Stimulated activated naive B cell treated with anti-CD40 and anti-IgM and Interleukin-4, amounts not matched to agents 10 μg/mL and 1 μg/mL and 100 μg/mL, for 72 hours (primary cell): ENCODE measurements around the gene IFITM5.

Source experiments
- ATAC-seq, 2 donors: fragments of 150-1000 bp; cut with Tn5 transposase; replicated peaks; 2 replicates each; pipeline ENCODE4 v1.10.0; 2021; ENCODE audit warnings: moderate library complexity in 1 of 2
- DNase-seq: peaks from one replicate; pipeline ENCODE4 v3.0.0; 2021
- H3K27ac Mint-ChIP-seq: one replicate; pipeline ENCODE4 v1.8.0; 2022; ENCODE audit warnings: mild to moderate bottlenecking, mixed read lengths
- H3K27me3 Mint-ChIP-seq, 2 donors: one replicate each; pipeline ENCODE4 v1.8.0; 2022; ENCODE audit warnings: mixed read lengths in 2 of 2
- H3K36me3 Mint-ChIP-seq, 2 donors: one replicate each; pipeline ENCODE4 v1.8.0; 2022; ENCODE audit warnings: mixed read lengths in 2 of 2, mild to moderate bottlenecking in 1 of 2
- H3K4me1 Mint-ChIP-seq, 2 donors: one replicate each; pipeline ENCODE4 v1.8.0; 2022; ENCODE audit warnings: mixed read lengths in 2 of 2, mild to moderate bottlenecking in 1 of 2
- H3K4me3 Mint-ChIP-seq, 2 donors: one replicate each; pipeline ENCODE4 v1.8.0; 2022; ENCODE audit warnings: mild to moderate bottlenecking in 2 of 2, mixed read lengths in 2 of 2, moderate library complexity in 1 of 2
- H3K9me3 Mint-ChIP-seq, 2 donors: one replicate each; pipeline ENCODE4 v1.8.0; 2022; ENCODE audit warnings: mixed read lengths in 2 of 2, mild to moderate bottlenecking in 1 of 2

IFITM5 gene

DNA sequence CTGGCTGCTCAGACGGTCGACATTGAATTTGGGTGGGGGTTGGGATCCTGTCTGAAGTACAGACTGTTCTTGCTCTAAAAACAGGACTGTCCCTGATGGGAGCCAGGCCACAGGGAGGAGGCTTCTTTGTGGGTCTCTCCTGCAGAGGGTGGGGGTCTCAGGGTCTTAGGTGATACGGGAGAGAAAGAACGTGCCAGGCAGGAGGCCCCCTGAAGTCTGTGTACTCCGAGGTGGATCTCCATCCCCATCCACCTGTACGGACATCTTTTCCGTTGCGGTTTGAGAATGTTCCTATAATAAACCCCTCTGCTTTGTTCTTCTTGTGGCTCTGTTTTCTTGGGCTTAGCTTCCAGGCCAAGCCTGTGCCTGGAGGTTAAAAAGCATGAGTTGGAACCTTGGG, 46.7 kb downstream of the IFITM5 start:
- ATAC-seq, result no peak

DNA sequence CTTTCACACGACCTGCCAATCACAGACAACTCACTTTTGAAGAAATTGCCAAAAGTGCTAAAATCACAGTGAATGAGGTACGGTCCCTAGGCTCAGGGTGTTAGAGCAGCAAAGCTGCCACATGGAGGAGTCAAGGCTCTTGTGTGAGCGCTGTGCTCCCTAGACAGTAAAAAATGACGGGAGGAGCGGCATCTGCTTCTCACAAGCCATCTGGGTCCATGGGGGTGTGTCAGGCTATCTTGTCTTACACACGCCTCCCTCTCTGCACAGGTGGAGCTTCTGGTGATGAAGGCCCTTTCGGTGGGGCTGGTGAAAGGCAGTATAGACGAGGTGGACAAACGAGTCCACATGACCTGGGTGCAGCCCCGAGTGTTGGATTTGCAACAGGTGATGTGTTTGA, 47.8 kb downstream of the IFITM5 start:
- ATAC-seq, result no peak
- Mint-ChIP-seq H3K36me3 (peaks cover 28 to 58% of the 10 kb centered on the region in 2 donors), H3K27ac (no peak overlapping the region), H3K4me1 (peaks cover 7 to 16% of the 10 kb centered on the region in 2 donors), H3K27me3 (no peaks in the 10 kb centered on the region), H3K9me3 (peaks cover 0 to 3% of the 10 kb centered on the region in 2 donors), H3K4me3 (no peak overlapping the region)
- no peak for DNase-seq

More for the DNA sequence above, 46.7 kb downstream of the IFITM5 start:
- peaks cover 16 to 27% of the 10 kb centered on the region in 2 donors for H3K4me1 Mint-ChIP-seq
- no peak for DNase-seq
- H3K36me3 Mint-ChIP-seq, result peaks cover 26 to 49% of the 10 kb centered on the region in 2 donors
- no peaks in the 10 kb centered on the region for H3K27me3 Mint-ChIP-seq
- peaks cover 0 to 3% of the 10 kb centered on the region in 2 donors for H3K9me3 Mint-ChIP-seq
- H3K27ac Mint-ChIP-seq, result no peak overlapping the region
- no peak overlapping the region for H3K4me3 Mint-ChIP-seq

DNA sequence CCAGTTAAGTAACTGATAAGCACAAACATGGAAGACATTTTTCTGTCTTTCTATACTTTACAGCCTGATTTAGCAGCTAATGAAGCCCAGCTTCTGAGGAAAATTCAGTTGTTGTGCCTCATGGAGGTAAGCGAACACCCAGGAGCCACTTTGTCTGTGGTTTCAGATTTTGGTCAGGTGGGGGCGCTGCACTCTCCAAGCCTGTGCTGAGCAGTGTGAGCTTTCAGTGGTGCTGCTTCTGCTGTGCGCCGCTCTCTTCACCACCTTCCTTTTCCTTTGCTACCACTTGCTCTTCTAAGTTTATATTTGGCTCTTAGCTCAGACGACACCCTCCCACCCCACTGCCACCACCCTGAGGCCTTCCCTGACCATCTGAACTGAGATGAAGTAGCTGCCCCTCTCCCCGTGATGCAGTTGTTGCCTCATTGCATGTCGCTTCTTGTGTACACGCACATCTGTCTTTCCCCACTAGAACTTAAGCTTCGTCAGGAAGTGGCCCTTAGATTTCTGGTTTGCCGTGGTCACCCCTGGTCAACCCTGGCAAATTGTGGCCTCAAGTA, 48.5 kb downstream of the IFITM5 start:
- no peak overlapping the region for H3K4me3 Mint-ChIP-seq
- no peak overlapping the region for H3K27ac Mint-ChIP-seq
- H3K9me3 Mint-ChIP-seq, result peaks cover 0 to 2% of the 10 kb centered on the region in 2 donors
- peaks cover 27 to 66% of the 10 kb centered on the region in 2 donors for H3K36me3 Mint-ChIP-seq
- DNase-seq (peak; percentile 42), ATAC-seq (peak; percentile 92 to 96)
- no peaks in the 10 kb centered on the region for H3K27me3 Mint-ChIP-seq
- peaks cover 7 to 9% of the 10 kb centered on the region in 2 donors for H3K4me1 Mint-ChIP-seq

DNA sequence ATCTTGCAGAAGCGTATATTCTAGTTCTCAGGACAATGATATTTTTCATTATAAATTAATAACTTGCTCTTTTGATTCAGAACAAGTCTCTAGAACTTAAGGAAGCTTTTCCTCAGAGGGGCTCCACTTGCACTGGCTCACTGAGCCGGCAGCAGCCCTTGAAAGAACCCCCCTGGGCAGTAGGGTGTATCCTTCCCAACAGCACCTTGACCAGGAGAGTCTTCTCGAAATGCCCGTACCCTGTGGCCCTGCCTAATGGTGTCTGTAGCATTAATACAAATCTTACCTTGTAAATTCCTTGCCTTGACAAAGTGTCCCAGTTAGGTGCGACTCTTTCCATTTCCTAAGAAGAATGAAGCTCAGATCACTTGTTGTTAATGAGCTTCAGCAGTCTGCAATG, 49.1 kb downstream of the IFITM5 start:
- Mint-ChIP-seq H3K4me3 (no peak overlapping the region), H3K27ac (no peak overlapping the region), H3K4me1 (peaks cover 5% of the 10 kb centered on the region in 2 donors), H3K27me3 (no peaks in the 10 kb centered on the region), H3K36me3 (peaks cover 28 to 70% of the 10 kb centered on the region in 2 donors), H3K9me3 (no peaks in the 10 kb centered on the region)
- no peak for ATAC-seq
- DNase-seq, result no peak

DNA sequence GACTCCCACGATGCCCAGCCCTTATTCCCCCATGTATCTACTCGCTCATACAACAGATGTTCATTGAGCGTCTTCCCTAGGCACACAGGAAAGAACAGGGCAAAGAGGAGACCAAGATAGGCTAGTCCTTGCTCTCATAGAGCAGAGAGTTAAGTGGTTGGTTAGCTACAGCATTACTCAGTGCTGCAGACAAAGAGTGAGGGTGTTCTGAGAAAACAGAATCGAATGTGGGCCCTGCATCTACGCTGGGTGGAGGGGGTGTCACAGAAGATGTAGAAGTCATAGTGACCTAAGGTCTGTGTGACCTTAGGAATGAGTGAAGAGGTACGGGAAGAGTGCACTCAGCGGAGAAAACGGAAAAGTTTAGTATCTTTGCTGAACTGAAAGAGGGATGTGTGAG, 50.3 kb downstream of the IFITM5 start:
- Mint-ChIP-seq H3K27me3 (no peaks in the 10 kb centered on the region), H3K36me3 (peaks cover 33 to 73% of the 10 kb centered on the region in 2 donors), H3K4me1 (peaks cover 5% of the 10 kb centered on the region in 2 donors), H3K9me3 (no peaks in the 10 kb centered on the region), H3K4me3 (no peak overlapping the region), H3K27ac (no peak overlapping the region)
- DNase-seq, result no peak
- ATAC-seq, result no peak
